H1 (cell line): ENCODE data around the gene KDSR. TPM values are rescaled to one million over a fixed set of nuclear protein-coding genes. Genes with fewer than 3 reads are reported as not detected.

Source experiments
- CTCF ChIA-PET: fragments of 300-600 bp; sonication (Branson Sonifier 250); formaldehyde crosslinking; loops from one replicate; lab custom pipeline; 2021; ENCODE audit not compliant: partially characterized antibody; lab: Charles Lee
- POLR2A ChIA-PET: fragments of 300-600 bp; sonication (Branson Sonifier 250); formaldehyde crosslinking; loops from one replicate; lab custom pipeline; 2021; ENCODE audit warnings: inconsistent platforms; ENCODE audit not compliant: partially characterized antibody; lab: Charles Lee
- DNase-seq, 2 experiments: peaks; one replicate each; pipeline versions ENCODE4 v3.0.0 to v3.0.0-alpha.2; 2010 to 2022; ENCODE audit warnings: low spot score in 2 of 2, low read depth in 1 of 2, mixed read lengths in 1 of 2
- FAIRE-seq: peaks from 2 replicates; lab custom pipeline; 2011; peaks lifted over from hg19 to GRCh38; lab: Jason Lieb, UNC
- H2AFZ ChIP-seq: 2 replicates; pipeline ENCODE4 v1.8.1; 2012; ENCODE audit warnings: low read length, inconsistent platforms
- H2AK5ac ChIP-seq: 2 replicates; pipeline ENCODE4 v1.6.1; 2013; ENCODE audit warnings: low read depth, low read length
- H2BK120ac ChIP-seq: replicated peaks from 2 replicates; pipeline ENCODE3; 2013; ENCODE audit warnings: low read depth, low read length, inconsistent platforms
- H2BK12ac ChIP-seq: 2 replicates; pipeline ENCODE4 v1.6.1; 2013; ENCODE audit warnings: low read depth, low read length
- H2BK15ac ChIP-seq: 2 replicates; pipeline ENCODE4 v1.6.1; 2013; ENCODE audit warnings: low read length
- H2BK20ac ChIP-seq: 2 replicates; pipeline ENCODE4 v1.6.1; 2013; ENCODE audit warnings: low read length
- H2BK5ac ChIP-seq: 2 replicates; pipeline ENCODE4 v1.6.1; 2013; ENCODE audit warnings: low read depth, low read length
- H3K14ac ChIP-seq: 2 replicates; pipeline ENCODE4 v1.6.1; 2013; ENCODE audit warnings: inconsistent platforms; ENCODE audit not compliant: insufficient read length
- H3K18ac ChIP-seq: 2 replicates; pipeline ENCODE4 v1.6.1; 2013; ENCODE audit warnings: low read length; ENCODE audit errors: extremely low read depth
- H3K23ac ChIP-seq: 2 replicates; pipeline ENCODE4 v1.6.1; 2013; ENCODE audit warnings: inconsistent platforms; ENCODE audit not compliant: insufficient read length
- H3K23me2 ChIP-seq: 2 replicates; pipeline ENCODE4 v1.6.1; 2013; ENCODE audit warnings: low read depth, low read length
- H3K27ac ChIP-seq: 2 replicates; pipeline ENCODE4 v1.6.1; 2011; ENCODE audit warnings: low read depth, low read length, inconsistent platforms
- H3K27me3 ChIP-seq, 4 experiments: replicated peaks in 1 of 4; 1 replicate in 1 of 4; 2 replicates in 3 of 4; pipeline versions ENCODE4 v1.6.1 to v1.8.1; 2011 to 2013; ENCODE audit warnings: low read length in 3 of 4, mild to moderate bottlenecking in 3 of 4, inconsistent platforms in 2 of 4, mixed read lengths in 2 of 4, moderate library complexity in 1 of 4; ENCODE audit not compliant: control insufficient read depth in 3 of 4, insufficient read depth in 3 of 4; ENCODE audit errors: extremely low read depth in 1 of 4
- H3K36me3 ChIP-seq, 4 experiments: 2 replicates each; pipeline versions ENCODE4 v1.6.1 to v1.8.1; 2011 to 2013; ENCODE audit warnings: mild to moderate bottlenecking in 4 of 4, low read length in 3 of 4, moderate library complexity in 2 of 4, control low read depth in 1 of 4, inconsistent platforms in 1 of 4; ENCODE audit not compliant: insufficient read depth in 4 of 4, control insufficient read depth in 2 of 4
- H3K4ac ChIP-seq: replicated peaks from 2 replicates; pipeline ENCODE3; 2013; ENCODE audit warnings: low read length, low read depth, mixed read lengths, inconsistent platforms; ENCODE audit not compliant: insufficient read length
- H3K4me1 ChIP-seq, 4 experiments: replicated peaks in 1 of 4; 1 replicate in 1 of 4; 2 replicates in 3 of 4; pipeline versions ENCODE4 v1.6.1 to v1.8.1; 2011 to 2013; ENCODE audit warnings: low read length in 3 of 4, inconsistent platforms in 2 of 4, mixed read lengths in 1 of 4; ENCODE audit not compliant: insufficient read depth in 4 of 4, control insufficient read depth in 3 of 4
- H3K4me2 ChIP-seq, 2 experiments: 2 replicates each; pipeline versions ENCODE4 v1.6.1 to v1.8.1; 2011 to 2013; ENCODE audit warnings: low read depth in 2 of 2, low read length in 2 of 2, control low read depth in 1 of 2, inconsistent platforms in 1 of 2, mild to moderate bottlenecking in 1 of 2; ENCODE audit not compliant: insufficient read depth in 1 of 2
- H3K4me3 ChIP-seq, 4 experiments: fragments of 200-600, 300-600 bp in 1 of 4; sonication (generic), shearing (Covaris generic), sonication (Bioruptor Twin) in 1 of 4; 2 replicates each; pipeline versions ENCODE4 v1.5.1 to v1.8.1; 2011 to 2016; ENCODE audit warnings: low read length in 4 of 4, low read depth in 3 of 4, control low read depth in 2 of 4, inconsistent platforms in 2 of 4, mild to moderate bottlenecking in 2 of 4, mixed read lengths in 1 of 4, moderate library complexity in 1 of 4; ENCODE audit not compliant: insufficient read depth in 2 of 4; ENCODE audit errors: extremely low read depth in 1 of 4
- H3K56ac ChIP-seq: replicated peaks from 2 replicates; pipeline ENCODE3; 2013; ENCODE audit warnings: low read depth, mild to moderate bottlenecking, mixed read lengths, low read length, inconsistent platforms; ENCODE audit not compliant: insufficient read length
- H3K79me1 ChIP-seq: 2 replicates; pipeline ENCODE4 v1.6.1; 2013; ENCODE audit warnings: low read depth, low read length, control low read depth
- H3K79me2 ChIP-seq, 2 experiments: 2 replicates each; pipeline versions ENCODE4 v1.6.1 to v1.8.1; 2012 to 2013; ENCODE audit warnings: low read length in 2 of 2, mild to moderate bottlenecking in 2 of 2, inconsistent platforms in 1 of 2; ENCODE audit not compliant: insufficient read depth in 2 of 2, control insufficient read depth in 1 of 2
- H3K9ac ChIP-seq, 4 experiments: replicated peaks in 1 of 4; 1 replicate in 1 of 4; 2 replicates in 3 of 4; pipeline versions ENCODE4 v1.6.1 to v1.8.1; 2011 to 2013; ENCODE audit warnings: low read depth in 3 of 4, low read length in 3 of 4, control low read depth in 2 of 4, mild to moderate bottlenecking in 2 of 4, moderate library complexity in 2 of 4, inconsistent platforms in 1 of 4; ENCODE audit errors: extremely low read depth in 1 of 4
- H3K9me3 ChIP-seq, 2 experiments: 2 replicates each; pipeline versions ENCODE4 v1.6.1 to v1.8.1; 2012 to 2013; ENCODE audit warnings: mild to moderate bottlenecking in 2 of 2, moderate library complexity in 2 of 2, control low read depth in 1 of 2, inconsistent platforms in 1 of 2, low read depth in 1 of 2, low read length in 1 of 2, mixed read lengths in 1 of 2; ENCODE audit not compliant: insufficient read depth in 2 of 2
- H4K20me1 ChIP-seq, 2 experiments: replicated peaks in 1 of 2; 2 replicates each; pipeline versions ENCODE3 to v1.8.1; 2011 to 2013; ENCODE audit warnings: inconsistent platforms in 2 of 2, low read length in 2 of 2, mild to moderate bottlenecking in 1 of 2; ENCODE audit not compliant: insufficient read depth in 2 of 2, control insufficient read depth in 1 of 2
- H4K5ac ChIP-seq: 2 replicates; pipeline ENCODE4 v1.6.1; 2013; ENCODE audit warnings: low read length, low read depth, mixed read lengths, inconsistent platforms; ENCODE audit not compliant: insufficient read length
- H4K8ac ChIP-seq: 2 replicates; pipeline ENCODE4 v1.8.0; 2013; ENCODE audit warnings: mild to moderate bottlenecking, moderate library complexity, low read length, inconsistent platforms; ENCODE audit not compliant: insufficient read depth; ENCODE audit errors: extremely low read depth
- H4K91ac ChIP-seq: replicated peaks from 2 replicates; pipeline ENCODE3; 2013; ENCODE audit warnings: low read length, mixed read lengths, inconsistent platforms; ENCODE audit not compliant: insufficient read length
- ASH2L ChIP-seq: fragments of 200-600, 300-600 bp; sonication (generic); IDR thresholded peaks from one replicate; pipeline ENCODE4 v1.7.1; 2017; ENCODE audit warnings: low read length
- BRCA1 ChIP-seq: IDR thresholded peaks from 2 replicates; pipeline ENCODE4 v1.6.1; 2012; ENCODE audit warnings: low read depth, low read length, improper control_type of control experiment
- CHD1 ChIP-seq: IDR thresholded peaks from 2 replicates; pipeline ENCODE4 v1.6.1; 2012; ENCODE audit warnings: low read depth, low read length, improper control_type of control experiment
- EGR1 ChIP-seq: IDR thresholded peaks from 2 replicates; pipeline ENCODE4 v1.6.1; 2011; ENCODE audit warnings: low read depth, low read length, borderline replicate concordance
- HDAC6 ChIP-seq: IDR thresholded peaks from one replicate; pipeline ENCODE4 v1.7.1; 2012; ENCODE audit warnings: low read depth, mild to moderate bottlenecking, inconsistent platforms, low read length, moderate library complexity
- JUND ChIP-seq: IDR thresholded peaks from 2 replicates; pipeline ENCODE4 v1.6.1; 2011; ENCODE audit warnings: mild to moderate bottlenecking, improper control_type of control experiment, low read length
- NANOG ChIP-seq: IDR thresholded peaks from 2 replicates; pipeline ENCODE4 v1.6.1; 2011; ENCODE audit warnings: low read length, low read depth, mild to moderate bottlenecking, inconsistent platforms; ENCODE audit not compliant: insufficient read depth, poor library complexity, severe bottlenecking
- RAD21 ChIP-seq, 2 experiments: IDR thresholded peaks in 1 of 2; conservative IDR thresholded peaks in 1 of 2; 2 replicates each; pipeline ENCODE4 v1.6.1; 2011; ENCODE audit warnings: low read depth in 2 of 2, low read length in 2 of 2, improper control_type of control experiment in 1 of 2, inconsistent platforms in 1 of 2, mild to moderate bottlenecking in 1 of 2, moderate library complexity in 1 of 2
- RFX5 ChIP-seq: IDR thresholded peaks from 2 replicates; pipeline ENCODE4 v1.6.1; 2011; ENCODE audit warnings: low read depth, low read length, improper control_type of control experiment, borderline replicate concordance
- USF2 ChIP-seq: IDR thresholded peaks from 2 replicates; pipeline ENCODE4 v1.6.1; 2011; ENCODE audit warnings: low read length, improper control_type of control experiment
- WGBS, 2 experiments: shearing (Covaris generic) in 1 of 2; methylation state at CpG; one replicate each; pipeline versions ENCODE4 v1.1.6 to v1.1.7; 2013 to 2015; ENCODE audit warnings: low lambda C conversion rate in 2 of 2, mixed read lengths in 2 of 2, inconsistent platforms in 1 of 2, low coverage in 1 of 2, missing lambda C conversion rate in 1 of 2; ENCODE audit not compliant: insufficient replicate concordance in 2 of 2, insufficient coverage in 1 of 2, insufficient read length in 1 of 2; ENCODE audit errors: extremely low coverage in 1 of 2, missing lambda C conversion rate in 1 of 2; 5-methylcytosine and 5-hydroxymethylcytosine counted together
- polyA plus RNA-seq, 7 experiments: library from polyadenylated mRNA; depleted of rRNA in 3 of 7; stranded (reverse) in 5 of 7; unstranded in 2 of 7; fragments of >200 nt in 5 of 7; fragments of 200-250 nt in 2 of 7; gene quantifications; 1 replicate in 5 of 7; 2 replicates in 1 of 7; 4 replicates in 1 of 7; pipeline versions ENCODE4 v1.2.1 to v1.2.3, GENCODE V29; 2011 to 2013; ENCODE audit warnings: missing spikeins in 2 of 7, mixed read lengths in 2 of 7
- total RNA-seq: library from RNA; stranded (reverse); fragmentation: NEBNext Ultra II Directional; extraction: Animal tissue kit (Norgen Biotek cat#: 25700); gene quantifications from 2 replicates; pipeline ENCODE4 v1.2.1, GENCODE V29; 2021

The KDSR gene
- total and polyA plus RNA-seq, 2 of the 8 experiments (the other 6 are each of a cell fraction or from before 2014, with no cell fraction given), result 12.4 to 50.5 TPM

- Histone ChIP-seq H3K23me2 (no peaks in the 10 kb centered on the region), H4K91ac (no peak overlapping the region), H3K9ac (no peak overlapping the region), H2AFZ (no peak overlapping the region), H2BK12ac (no peak overlapping the region), H2BK20ac (no peak overlapping the region), H3K4me1 (no peaks in the 10 kb centered on the region), H3K27ac (no peak overlapping the region), H3K79me2 (no peaks in the 10 kb centered on the region), H2BK15ac (no peak overlapping the region), H3K4ac (no peak overlapping the region), H3K18ac (no peak overlapping the region), H3K79me1 (no peaks in the 10 kb centered on the region), H2BK120ac (no peak overlapping the region), H4K5ac (no peak overlapping the region), H4K8ac (no peak overlapping the region), H2AK5ac (no peak overlapping the region), H2BK5ac (no peak overlapping the region), H3K36me3 (no peaks in the 10 kb centered on the region), H3K4me3 (no peak overlapping the region), H3K56ac (no peak overlapping the region), H3K27me3 (no peaks in the 10 kb centered on the region), H3K14ac (no peak overlapping the region), H3K23ac (no peak overlapping the region), H4K20me1 (no peaks in the 10 kb centered on the region), H3K4me2 (no peak overlapping the region), H3K9me3 (no peaks in the 10 kb centered on the region)
- no peak for DNase-seq
- FAIRE-seq, result no peak
- CTCF ChIA-PET, result interaction anchor here (1.4 to 3.8 kb wide), 5 partner anchors 9 to 286 kb away, joined by 3 to 16 read pairs (median 6); no protein-coding TSS in a partner anchor
- POLR2A ChIA-PET, result no interaction called here
- 95% methylated on average over 6 of the region's 6 CpGs; no CpG with 5 or more reads in 1 of the 2 experiments for WGBS, 2 experiments
- TF ChIP-seq BRCA1, result no peak
- no peak for TF ChIP-seq ASH2L
- no peak for TF ChIP-seq HDAC6
- TF ChIP-seq CHD1, result no peak
- TF ChIP-seq RFX5, result no peak
- TF ChIP-seq RAD21 (IDR thresholded peaks at IDR 0.05 in 1 of 2, conservative IDR thresholded peaks at IDR 0.05 in 1 of 2; ENCODE audit: low read depth in 2 of 2, low read length in 2 of 2), result no peak
- TF ChIP-seq EGR1, result no peak
- TF ChIP-seq NANOG, result no peak
- no peak for TF ChIP-seq USF2
- TF ChIP-seq JUND, result no peak
Measured at GRCh38 chr18:63306249-63306648, 60.8 kb downstream of the KDSR start.
